Endothelial cell of hepatic sinusoid (primary cell): Measurements from ENCODE around the gene TRMT10B.

ENCODE experiments used
- in situ Hi-C: cut with HindIII; loops from 2 replicates; pipeline ENCODE4 v1.10.0; 2017; ENCODE audit warnings: low sequenced_read_pairs

TRMT10B gene

GRCh38 chr9:37753489-37754190 lies at the start of gene TRMT10B:
TRMT10B (plus strand) TSS chr9:37753805; CDS start chr9:37761932, 8,127 bp downstream.
- in situ Hi-C loops, result no loop called here

- in situ Hi-C loops, result no loop called here
Observed at GRCh38 chr9:37705787-37706186, 47.8 kb upstream of the TRMT10B start.

- in situ Hi-C loops, result no loop called here
Observed at GRCh38 chr9:37706290-37706689, 47.3 kb upstream of the TRMT10B start.

GRCh38 chr9:37707748-37708147 lies 45.9 kb upstream of the TRMT10B start:
- in situ Hi-C loops, result no loop called here

- in situ Hi-C loops, result no loop called here
Observed at GRCh38 chr9:37710046-37710445, 43.6 kb upstream of the TRMT10B start.

GRCh38 chr9:37715260-37715659 lies 38.3 kb upstream of the TRMT10B start:
- in situ Hi-C loops, result no loop called here

- in situ Hi-C loops, result no loop called here
Observed at GRCh38 chr9:37715991-37716505, 37.6 kb upstream of the TRMT10B start.

GRCh38 chr9:37719526-37719925 lies 34.1 kb upstream of the TRMT10B start:
- in situ Hi-C loops, result no loop called here

GRCh38 chr9:37727013-37727412 lies 26.6 kb upstream of the TRMT10B start:
- in situ Hi-C loops, result no loop called here

GRCh38 chr9:37729499-37729898 lies 24.1 kb upstream of the TRMT10B start:
- in situ Hi-C loops, result no loop called here

GRCh38 chr9:37730256-37730655 lies 23.3 kb upstream of the TRMT10B start:
- in situ Hi-C loops, result no loop called here

- in situ Hi-C loops, result no loop called here
Observed at GRCh38 chr9:37730839-37731238, 22.8 kb upstream of the TRMT10B start.

- in situ Hi-C loops, result no loop called here
Observed at GRCh38 chr9:37732086-37732741, 21.4 kb upstream of the TRMT10B start.

GRCh38 chr9:37732952-37733351 lies 20.7 kb upstream of the TRMT10B start:
- in situ Hi-C loops, result no loop called here

- in situ Hi-C loops, result no loop called here
Observed at GRCh38 chr9:37739222-37739621, 14.4 kb upstream of the TRMT10B start.

GRCh38 chr9:37740128-37740527 lies 13.5 kb upstream of the TRMT10B start:
- in situ Hi-C loops, result no loop called here

GRCh38 chr9:37740631-37741328 lies 12.8 kb upstream of the TRMT10B start:
- in situ Hi-C loops, result no loop called here

- in situ Hi-C loops, result no loop called here
Observed at GRCh38 chr9:37745970-37746369, 7.6 kb upstream of the TRMT10B start.

- in situ Hi-C loops, result no loop called here
Observed at GRCh38 chr9:37746448-37747270, 6.9 kb upstream of the TRMT10B start.

- in situ Hi-C loops, result no loop called here
Observed at GRCh38 chr9:37747271-37747753, 6.3 kb upstream of the TRMT10B start.

- in situ Hi-C loops, result no loop called here
Observed at GRCh38 chr9:37749129-37749528, 4.5 kb upstream of the TRMT10B start.
